HG02981 (cell line): ENCODE data around the gene KASH5.
A peak's percentile ranks its signal among the peaks of the same experiment; 100 is the strongest.
"Not testable (repeated sequence)": the region's sequence is repeated elsewhere in the genome, so short reads cannot be mapped to it uniquely, and the experiment has no call there.

Experiments
- ATAC-seq: cut with Tn5 transposase; IDR thresholded peaks from one replicate; pipeline ENCODE4 v1.9.1; 2021; ENCODE audit warnings: mild to moderate bottlenecking, moderate library complexity; ENCODE audit not compliant: unreplicated experiment

KASH5 gene

GRCh38 chr19:49434907-49435583 is 47.0 kb downstream of the KASH5 start:
- ATAC-seq: no peak

GRCh38 chr19:49435670-49436069 is 47.6 kb downstream of the KASH5 start:
- ATAC-seq: no peak

- ATAC-seq: no peak
Measured at GRCh38 chr19:49436381-49437017, 48.5 kb downstream of the KASH5 start.

- ATAC-seq: no peak
Measured at GRCh38 chr19:49437231-49437630, 49.2 kb downstream of the KASH5 start.

GRCh38 chr19:49438261-49438660 is 50.2 kb downstream of the KASH5 start:
- ATAC-seq: no peak

- ATAC-seq: no peak
Measured at GRCh38 chr19:49439836-49440235, 51.8 kb downstream of the KASH5 start.

GRCh38 chr19:49440439-49441209 is 52.6 kb downstream of the KASH5 start:
- ATAC-seq: no peak

- ATAC-seq: no peak
Measured at GRCh38 chr19:49441210-49441959, 53.3 kb downstream of the KASH5 start, which contains the start of gene SLC17A7. Gene SLC17A7 (minus strand): TSS chr19:49441527. CDS start chr19:49441379, 148 bp downstream.

- ATAC-seq: no peak
Measured at GRCh38 chr19:49441960-49442350, 53.9 kb downstream of the KASH5 start.

- ATAC-seq: no peak
Measured at GRCh38 chr19:49442354-49442753, 54.3 kb downstream of the KASH5 start.

GRCh38 chr19:49442771-49443365 is 54.8 kb downstream of the KASH5 start:
- peak; percentile 8 for ATAC-seq

GRCh38 chr19:49443366-49444099 is 55.5 kb downstream of the KASH5 start:
- ATAC-seq: peak; percentile 65

- ATAC-seq: not testable (repeated sequence)
Measured at GRCh38 chr19:49444100-49444700, 56.2 kb downstream of the KASH5 start.

GRCh38 chr19:49445997-49446396 is 57.9 kb downstream of the KASH5 start:
- no peak for ATAC-seq

GRCh38 chr19:49447485-49448431 is 59.7 kb downstream of the KASH5 start:
- ATAC-seq: no peak

GRCh38 chr19:49448432-49448786 is 60.4 kb downstream of the KASH5 start:
- ATAC-seq: no peak

GRCh38 chr19:49450405-49450804 is 62.4 kb downstream of the KASH5 start:
- no peak for ATAC-seq

GRCh38 chr19:49451430-49452181 is 63.6 kb downstream of the KASH5 start, which contains the start of gene PIH1D1:
Gene PIH1D1 (minus strand): TSS chr19:49451814. CDS start chr19:49451574, 240 bp downstream.
- ATAC-seq: peak; percentile 59
